HepG2 (cell line): Measurements from ENCODE around the gene PACS2. TPM values are rescaled to one million over a fixed set of nuclear protein-coding genes. Genes with fewer than 3 reads are reported as not detected.

Experiments used
- FOXP4 ChIP-seq: sonication (generic); formaldehyde crosslinking; IDR thresholded peaks from 2 replicates; pipeline ENCODE4 v1.4.0; 2020; ENCODE audit warnings: missing genetic modification reagents
- GABPA ChIP-seq, 2 experiments: IDR thresholded peaks; 2 replicates each; pipeline ENCODE4 v1.6.1; 2011 to 2016; ENCODE audit warnings: low read depth in 2 of 2, low read length in 1 of 2, missing biosample characterization in 1 of 2, missing genetic modification characterization in 1 of 2
- GATAD1 ChIP-seq: IDR thresholded peaks from 2 replicates; pipeline ENCODE4 v1.6.1; 2016; ENCODE audit warnings: missing genetic modification reagents, missing compliant biosample characterization
- GATAD2A ChIP-seq: IDR thresholded peaks from 2 replicates; pipeline ENCODE4 v1.6.1; 2016
- HHEX ChIP-seq: IDR thresholded peaks from 2 replicates; pipeline ENCODE4 v1.6.1; 2016; ENCODE audit warnings: control low read depth
- HIC2 ChIP-seq: sonication (generic); formaldehyde crosslinking; IDR thresholded peaks from 2 replicates; pipeline ENCODE4 v1.9.0; 2022; ENCODE audit warnings: low read depth, missing genetic modification reagents
- NFIB ChIP-seq: sonication (generic); formaldehyde crosslinking; IDR thresholded peaks from 2 replicates; pipeline ENCODE4 v1.9.0; 2021; ENCODE audit warnings: missing genetic modification reagents, mild to moderate bottlenecking, borderline replicate concordance
- TMF1 ChIP-seq: sonication (generic); formaldehyde crosslinking; IDR thresholded peaks from 2 replicates; pipeline ENCODE4 v1.8.1; 2022; ENCODE audit warnings: low read depth, missing genetic modification reagents
- ZNF24 ChIP-seq: fragments of 450-650 bp; IDR thresholded peaks from 2 replicates; pipeline ENCODE4 v1.6.1; 2017; ENCODE audit warnings: antibody characterized with exemption, mild to moderate bottlenecking
- ZNF513 ChIP-seq: sonication (generic); formaldehyde crosslinking; conservative IDR thresholded peaks from 2 replicates; pipeline ENCODE4 v1.5.0; 2020; ENCODE audit warnings: missing genetic modification reagents
- ZNF891 ChIP-seq: sonication (generic); formaldehyde crosslinking; IDR thresholded peaks from 2 replicates; pipeline ENCODE4 v1.5.0; 2020; ENCODE audit warnings: mild to moderate bottlenecking, missing genetic modification reagents
- ZSCAN25 ChIP-seq: sonication (generic); formaldehyde crosslinking; IDR thresholded peaks from 2 replicates; pipeline ENCODE4 v1.8.0; 2022; ENCODE audit warnings: mild to moderate bottlenecking, missing genetic modification reagents
- polyA plus RNA-seq, 8 experiments: library from polyadenylated mRNA; depleted of rRNA in 3 of 8; stranded (reverse) in 7 of 8; unstranded in 1 of 8; fragments of >200 nt; fragmentation: Illumina TruSeq in 4 of 8; extraction: Trizol in 4 of 8; gene quantifications; 2 replicates each; pipeline versions ENCODE4 v1.2.1 to v1.2.3, GENCODE V29; 2011 to 2016; ENCODE audit warnings: low read depth in 4 of 8, missing spikeins in 1 of 8, mixed read lengths in 1 of 8; ENCODE audit not compliant: insufficient read depth in 1 of 8
- total RNA-seq, 5 experiments: library from RNA; depleted of rRNA; stranded (reverse); fragments of >200 nt; fragmentation: Illumina TruSeq; extraction: Trizol; gene quantifications; 2 replicates each; pipeline ENCODE4 v1.2.3, GENCODE V29; 2016; ENCODE audit warnings: low read depth in 1 of 5
- TF ChIP-seq, protein P1 (sequence below), 2 experiments: sonication (generic) in 1 of 2; formaldehyde crosslinking in 1 of 2; IDR thresholded peaks; 2 replicates each; pipeline versions ENCODE4 v1.6.1 to v1.9.0; 2014 to 2022; ENCODE audit warnings: antibody characterized with exemption in 1 of 2, borderline replicate concordance in 1 of 2, inconsistent platforms in 1 of 2, low read depth in 1 of 2, missing genetic modification reagents in 1 of 2
- TF ChIP-seq, protein P2 (sequence below): sonication (generic); formaldehyde crosslinking; IDR thresholded peaks from 2 replicates; pipeline ENCODE4 v1.4.0; 2020; ENCODE audit warnings: mild to moderate bottlenecking, missing genetic modification reagents, borderline replicate concordance

PACS2 gene
- total and polyA plus RNA-seq, 2 of the 13 experiments (the other 11 are each of a cell fraction or from before 2014, with no cell fraction given): 23.6 to 27.6 TPM

- no peak for TF ChIP-seq NFIB (CRISPR knock-in tag)
- TF ChIP-seq FOXP4: no peak
- TF ChIP-seq, protein P1, sequence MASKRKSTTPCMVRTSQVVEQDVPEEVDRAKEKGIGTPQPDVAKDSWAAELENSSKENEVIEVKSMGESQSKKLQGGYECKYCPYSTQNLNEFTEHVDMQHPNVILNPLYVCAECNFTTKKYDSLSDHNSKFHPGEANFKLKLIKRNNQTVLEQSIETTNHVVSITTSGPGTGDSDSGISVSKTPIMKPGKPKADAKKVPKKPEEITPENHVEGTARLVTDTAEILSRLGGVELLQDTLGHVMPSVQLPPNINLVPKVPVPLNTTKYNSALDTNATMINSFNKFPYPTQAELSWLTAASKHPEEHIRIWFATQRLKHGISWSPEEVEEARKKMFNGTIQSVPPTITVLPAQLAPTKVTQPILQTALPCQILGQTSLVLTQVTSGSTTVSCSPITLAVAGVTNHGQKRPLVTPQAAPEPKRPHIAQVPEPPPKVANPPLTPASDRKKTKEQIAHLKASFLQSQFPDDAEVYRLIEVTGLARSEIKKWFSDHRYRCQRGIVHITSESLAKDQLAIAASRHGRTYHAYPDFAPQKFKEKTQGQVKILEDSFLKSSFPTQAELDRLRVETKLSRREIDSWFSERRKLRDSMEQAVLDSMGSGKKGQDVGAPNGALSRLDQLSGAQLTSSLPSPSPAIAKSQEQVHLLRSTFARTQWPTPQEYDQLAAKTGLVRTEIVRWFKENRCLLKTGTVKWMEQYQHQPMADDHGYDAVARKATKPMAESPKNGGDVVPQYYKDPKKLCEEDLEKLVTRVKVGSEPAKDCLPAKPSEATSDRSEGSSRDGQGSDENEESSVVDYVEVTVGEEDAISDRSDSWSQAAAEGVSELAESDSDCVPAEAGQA (IDR thresholded peaks at IDR 0.05; ENCODE audit: low read depth): no peak
- TF ChIP-seq, protein P1 (CRISPR knock-in tag; IDR thresholded peaks at IDR 0.05; ENCODE audit: borderline replicate concordance): no peak
- no peak for TF ChIP-seq GATAD2A (CRISPR knock-in tag)
- peak; percentile 59 for TF ChIP-seq ZNF891 (CRISPR knock-in tag)
- no peak for TF ChIP-seq GATAD1 (CRISPR knock-in tag)
- peak; percentile 61; the same call in 1 of the 2 replicates for TF ChIP-seq ZSCAN25 (CRISPR knock-in tag)
- TF ChIP-seq, protein P2, sequence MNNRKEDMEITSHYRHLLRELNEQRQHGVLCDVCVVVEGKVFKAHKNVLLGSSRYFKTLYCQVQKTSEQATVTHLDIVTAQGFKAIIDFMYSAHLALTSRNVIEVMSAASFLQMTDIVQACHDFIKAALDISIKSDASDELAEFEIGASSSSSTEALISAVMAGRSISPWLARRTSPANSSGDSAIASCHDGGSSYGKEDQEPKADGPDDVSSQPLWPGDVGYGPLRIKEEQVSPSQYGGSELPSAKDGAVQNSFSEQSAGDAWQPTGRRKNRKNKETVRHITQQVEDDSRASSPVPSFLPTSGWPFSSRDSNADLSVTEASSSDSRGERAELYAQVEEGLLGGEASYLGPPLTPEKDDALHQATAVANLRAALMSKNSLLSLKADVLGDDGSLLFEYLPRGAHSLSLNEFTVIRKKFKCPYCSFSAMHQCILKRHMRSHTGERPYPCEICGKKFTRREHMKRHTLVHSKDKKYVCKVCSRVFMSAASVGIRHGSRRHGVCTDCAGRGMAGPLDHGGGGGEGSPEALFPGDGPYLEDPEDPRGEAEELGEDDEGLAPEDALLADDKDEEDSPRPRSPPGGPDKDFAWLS (CRISPR knock-in tag): 0 out of 2 replicates have a peak, but pooled peaks have one; percentile 43
- no peak for TF ChIP-seq HHEX
- TF ChIP-seq TMF1 (CRISPR knock-in tag): no peak
- no peak for TF ChIP-seq GABPA (IDR thresholded peaks at IDR 0.05; ENCODE audit: low read depth, low read length)
- TF ChIP-seq GABPA (CRISPR knock-in tag; IDR thresholded peaks at IDR 0.05; ENCODE audit: low read depth): no peak
- no peak for TF ChIP-seq ZNF513
- no peak for TF ChIP-seq ZNF24
- peak; percentile 49; the same call in 1 of the 2 replicates for TF ChIP-seq HIC2 (CRISPR knock-in tag)
Observed at GRCh38 chr14:105398726-105399465, 84.3 kb downstream of the PACS2 start (continued).
